Measurements from ENCODE around the gene IP6K3. TPM values are rescaled to one million over a fixed set of nuclear protein-coding genes. Genes with fewer than 3 reads are reported as not detected.

Gene IP6K3
- total and polyA plus RNA-seq, 5 donors from 2014 or later = not detected

GRCh38 chr6:33783781-33784520, 37.2 kb upstream of the IP6K3 start:
- Histone ChIP-seq H3K9me3 (ENCODE audit: control insufficient read depth in 2 of 2, low read length in 2 of 2) (no peaks in the 10 kb centered on the region), H3K27me3 (ENCODE audit: control insufficient read depth, insufficient read depth, low read length) (no peaks in the 10 kb centered on the region), H3K36me3 (ENCODE audit: control insufficient read depth, insufficient read depth, low read length) (peaks cover 72% of the 10 kb centered on the region), H3K4me3 (ENCODE audit: low read depth, low read length) (no peak overlapping the region), H3K27ac (ENCODE audit: insufficient read depth, low read length, poor library complexity, severe bottlenecking) (no peak overlapping the region), H3K4me1 (ENCODE audit: control insufficient read depth, insufficient read depth, low read length, poor library complexity, severe bottlenecking) (peaks cover 31% of the 10 kb centered on the region)
- peaks cover 14 to 56% (median 45%) of the 10 kb centered on the region in 4 donors for H3K4me1 Mint-ChIP-seq
- peak overlapping the region in 2 of 3 donors; percentile 67 to 86 for H3K27ac Mint-ChIP-seq
- peaks cover 0 to 1% (median 0%) of the 10 kb centered on the region in 7 donors for H3K9me3 Mint-ChIP-seq
- H3K27me3 Mint-ChIP-seq = no peaks in the 10 kb centered on the region
- peaks cover 42% of the 10 kb centered on the region for H3K36me3 Mint-ChIP-seq
- DNase-seq = no peak
- peak overlapping the region; percentile 36 to 66 (median 56) for H3K4me3 Mint-ChIP-seq
- ATAC-seq (ENCODE audit: low read depth in 2 of 2) = no peak

- Mint-ChIP-seq H3K27ac (no peak overlapping the region), H3K36me3 (peaks cover 47% of the 10 kb centered on the region), H3K4me3 (no peak overlapping the region), H3K27me3 (no peaks in the 10 kb centered on the region), H3K9me3 (peaks cover 0 to 1% (median 0%) of the 10 kb centered on the region in 7 donors), H3K4me1 (peaks cover 14 to 51% (median 40%) of the 10 kb centered on the region in 4 donors)
- ATAC-seq (ENCODE audit: low read depth in 2 of 2) (no peak), DNase-seq (no peak)
- Histone ChIP-seq H3K27me3 (ENCODE audit: control insufficient read depth, insufficient read depth, low read length) (no peaks in the 10 kb centered on the region), H3K36me3 (ENCODE audit: control insufficient read depth, insufficient read depth, low read length) (peaks cover 85% of the 10 kb centered on the region), H3K27ac (ENCODE audit: insufficient read depth, low read length, poor library complexity, severe bottlenecking) (no peak overlapping the region), H3K4me3 (ENCODE audit: low read depth, low read length) (no peak overlapping the region), H3K4me1 (ENCODE audit: control insufficient read depth, insufficient read depth, low read length, poor library complexity, severe bottlenecking) (peaks cover 26% of the 10 kb centered on the region), H3K9me3 (ENCODE audit: control insufficient read depth in 2 of 2, low read length in 2 of 2) (no peaks in the 10 kb centered on the region)
Observed at GRCh38 chr6:33782561-33782960, 35.9 kb upstream of the IP6K3 start.

DNA sequence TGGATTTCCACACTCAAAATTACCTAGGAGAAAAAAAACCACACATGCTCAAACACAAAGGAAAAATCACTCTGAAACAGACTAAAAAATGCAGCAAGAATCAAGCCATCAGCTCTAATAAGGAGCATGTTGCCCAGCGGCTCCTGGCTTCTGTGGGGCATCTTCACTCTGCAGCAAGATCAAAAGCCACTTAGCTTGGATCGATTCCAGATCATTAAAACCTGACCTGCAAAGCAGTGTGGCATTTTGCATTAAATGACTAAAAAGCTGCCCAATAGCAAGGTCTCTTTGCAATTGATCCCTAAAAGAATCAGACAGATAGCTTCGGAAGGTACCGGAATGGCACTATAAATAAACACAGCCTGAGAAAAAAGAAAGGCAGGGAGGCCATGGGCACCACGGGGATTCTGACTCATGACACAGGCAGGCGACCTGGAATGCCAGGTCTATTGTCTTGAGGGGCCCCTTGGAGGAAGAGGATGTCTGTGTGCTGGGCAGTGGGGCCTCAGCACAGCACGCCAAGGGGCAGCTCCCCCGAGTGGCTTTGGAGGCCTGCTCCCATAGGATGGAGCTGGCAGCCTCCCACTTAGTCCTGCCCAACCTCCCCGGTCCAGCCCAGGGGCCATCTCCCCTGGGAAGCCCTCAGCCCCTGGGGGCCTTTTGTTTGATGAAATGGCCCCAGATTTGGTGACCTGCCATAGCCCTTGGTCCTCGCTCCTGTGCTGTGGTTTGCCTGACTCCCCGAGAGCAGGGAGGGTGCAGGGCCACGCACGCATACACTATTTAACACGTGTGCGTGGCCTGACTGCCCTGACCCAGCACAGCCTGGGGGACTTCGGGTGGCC, 34.6 kb upstream of the IP6K3 start:
- H3K4me3 ChIP-seq (ENCODE audit: low read depth, low read length) = no peak overlapping the region
- ATAC-seq (ENCODE audit: low read depth in 2 of 2) = no peak
- Mint-ChIP-seq H3K36me3 (peaks cover 55% of the 10 kb centered on the region), H3K27me3 (no peaks in the 10 kb centered on the region), H3K4me1 (peaks cover 14 to 39% (median 29%) of the 10 kb centered on the region in 4 donors), H3K9me3 (peaks cover 0 to 1% (median 0%) of the 10 kb centered on the region in 7 donors), H3K27ac (peak overlapping the region in 1 of 3 donors; percentile 76), H3K4me3 (no peak overlapping the region)
- H3K36me3 ChIP-seq (ENCODE audit: control insufficient read depth, insufficient read depth, low read length) = peaks cover 96% of the 10 kb centered on the region
- no peak for DNase-seq
- no peaks in the 10 kb centered on the region for H3K9me3 ChIP-seq (ENCODE audit: control insufficient read depth in 2 of 2, low read length in 2 of 2)
- H3K27me3 ChIP-seq (ENCODE audit: control insufficient read depth, insufficient read depth, low read length) = no peaks in the 10 kb centered on the region
- H3K27ac ChIP-seq (ENCODE audit: insufficient read depth, low read length, poor library complexity, severe bottlenecking) = no peak overlapping the region
- peaks cover 14% of the 10 kb centered on the region for H3K4me1 ChIP-seq (ENCODE audit: control insufficient read depth, insufficient read depth, low read length, poor library complexity, severe bottlenecking)

GRCh38 chr6:33779895-33780294, 33.2 kb upstream of the IP6K3 start:
- Histone ChIP-seq H3K27me3 (ENCODE audit: control insufficient read depth, insufficient read depth, low read length) (no peaks in the 10 kb centered on the region), H3K4me1 (ENCODE audit: control insufficient read depth, insufficient read depth, low read length, poor library complexity, severe bottlenecking) (no peaks in the 10 kb centered on the region), H3K9me3 (ENCODE audit: control insufficient read depth in 2 of 2, low read length in 2 of 2) (no peaks in the 10 kb centered on the region), H3K27ac (ENCODE audit: insufficient read depth, low read length, poor library complexity, severe bottlenecking) (no peak overlapping the region), H3K4me3 (ENCODE audit: low read depth, low read length) (no peak overlapping the region), H3K36me3 (ENCODE audit: control insufficient read depth, insufficient read depth, low read length) (peaks cover 97% of the 10 kb centered on the region)
- H3K27me3 Mint-ChIP-seq = no peaks in the 10 kb centered on the region
- H3K27ac Mint-ChIP-seq = no peak overlapping the region
- no peak overlapping the region for H3K4me3 Mint-ChIP-seq
- no peak for ATAC-seq (ENCODE audit: low read depth in 2 of 2)
- peaks cover 54% of the 10 kb centered on the region for H3K36me3 Mint-ChIP-seq
- peaks cover 0 to 1% (median 0%) of the 10 kb centered on the region in 7 donors for H3K9me3 Mint-ChIP-seq
- H3K4me1 Mint-ChIP-seq = peaks cover 5 to 24% (median 16%) of the 10 kb centered on the region in 4 donors
- DNase-seq = no peak

DNA sequence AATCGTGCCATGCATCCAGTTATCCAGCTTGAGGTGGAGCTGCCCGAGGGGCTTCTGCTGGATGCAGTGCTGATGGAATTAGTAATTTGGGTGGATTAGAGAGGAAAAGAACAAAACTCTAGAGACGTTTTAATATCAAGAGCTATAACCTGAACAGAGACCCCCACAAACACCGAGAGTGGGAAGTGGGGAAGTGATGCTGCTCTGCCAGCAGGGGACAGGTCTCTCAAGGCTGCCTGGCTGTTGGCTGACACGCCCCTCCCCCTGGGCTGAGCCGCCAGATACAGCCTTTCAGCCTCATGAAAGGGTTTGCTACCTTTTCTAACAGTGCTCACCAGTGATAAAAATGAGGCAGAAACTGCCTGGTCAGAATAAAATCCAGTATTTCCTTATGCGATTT, 32.6 kb upstream of the IP6K3 start:
- Mint-ChIP-seq H3K36me3 (peaks cover 59% of the 10 kb centered on the region), H3K4me3 (no peak overlapping the region), H3K4me1 (peaks cover 5 to 18% (median 11%) of the 10 kb centered on the region in 4 donors), H3K27me3 (no peaks in the 10 kb centered on the region), H3K27ac (no peak overlapping the region), H3K9me3 (peaks cover 0 to 1% (median 0%) of the 10 kb centered on the region in 7 donors)
- ATAC-seq (ENCODE audit: low read depth in 2 of 2) (no peak), DNase-seq (no peak)
- Histone ChIP-seq H3K9me3 (ENCODE audit: control insufficient read depth in 2 of 2, low read length in 2 of 2) (no peaks in the 10 kb centered on the region), H3K27me3 (ENCODE audit: control insufficient read depth, insufficient read depth, low read length) (no peaks in the 10 kb centered on the region), H3K27ac (ENCODE audit: insufficient read depth, low read length, poor library complexity, severe bottlenecking) (no peak overlapping the region), H3K36me3 (ENCODE audit: control insufficient read depth, insufficient read depth, low read length) (peaks cover 96% of the 10 kb centered on the region), H3K4me3 (ENCODE audit: low read depth, low read length) (no peak overlapping the region), H3K4me1 (ENCODE audit: control insufficient read depth, insufficient read depth, low read length, poor library complexity, severe bottlenecking) (no peaks in the 10 kb centered on the region)

DNA sequence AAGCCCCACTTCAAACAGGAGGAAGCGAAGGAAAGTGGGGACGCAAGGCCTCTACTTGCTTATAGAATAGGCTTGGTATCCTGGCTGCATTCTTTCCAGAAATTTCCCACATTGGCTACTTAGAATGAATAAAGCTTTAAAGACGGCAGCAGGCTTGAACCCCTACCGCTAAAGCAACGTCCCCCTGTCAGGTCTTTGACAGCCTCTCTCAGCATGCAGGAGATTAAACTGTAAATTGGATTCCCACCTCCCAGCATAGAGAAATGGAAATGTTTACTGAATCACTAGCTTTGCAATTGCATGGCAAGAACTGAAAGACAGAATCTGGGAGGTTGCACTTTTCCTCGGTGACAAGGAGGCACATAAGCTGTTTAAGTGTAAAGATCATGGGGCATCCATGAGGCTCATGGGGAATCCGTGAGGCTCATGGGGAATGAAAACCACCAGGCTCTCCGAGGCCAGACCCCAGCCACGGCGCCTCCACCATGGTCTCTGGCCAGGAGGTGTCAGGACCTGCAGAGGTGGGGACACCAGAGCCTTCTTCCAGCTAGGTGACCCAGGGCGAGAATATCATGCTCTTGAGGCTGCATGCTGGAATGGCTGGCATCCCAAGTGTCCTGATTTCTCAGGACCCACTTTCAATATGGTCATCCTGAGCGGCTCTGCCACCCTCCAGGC, 31.9 kb upstream of the IP6K3 start:
- Mint-ChIP-seq H3K4me3 (no peak overlapping the region), H3K36me3 (peaks cover 52% of the 10 kb centered on the region), H3K27me3 (no peaks in the 10 kb centered on the region), H3K4me1 (peaks cover 4 to 11% (median 5%) of the 10 kb centered on the region in 4 donors), H3K9me3 (peaks cover 0 to 1% (median 0%) of the 10 kb centered on the region in 7 donors), H3K27ac (no peak overlapping the region)
- H3K9me3 ChIP-seq (ENCODE audit: control insufficient read depth in 2 of 2, low read length in 2 of 2) = no peaks in the 10 kb centered on the region
- no peak for DNase-seq
- H3K27ac ChIP-seq (ENCODE audit: insufficient read depth, low read length, poor library complexity, severe bottlenecking) = no peak overlapping the region
- H3K4me3 ChIP-seq (ENCODE audit: low read depth, low read length) = no peak overlapping the region
- no peak for ATAC-seq (ENCODE audit: low read depth in 2 of 2)
- H3K4me1 ChIP-seq (ENCODE audit: control insufficient read depth, insufficient read depth, low read length, poor library complexity, severe bottlenecking) = no peaks in the 10 kb centered on the region
- peaks cover 94% of the 10 kb centered on the region for H3K36me3 ChIP-seq (ENCODE audit: control insufficient read depth, insufficient read depth, low read length)
- H3K27me3 ChIP-seq (ENCODE audit: control insufficient read depth, insufficient read depth, low read length) = no peaks in the 10 kb centered on the region
